ENCODE results near the gene SNN. TPM values are rescaled to one million over a fixed set of nuclear protein-coding genes. Genes with fewer than 3 reads are reported as not detected.
A peak's percentile ranks its signal among the peaks of the same experiment; 100 is the strongest.

The SNN gene
- total and polyA plus RNA-seq, 9 of the 15 experiments (the other 6 are each of a cell fraction or from before 2014, with no cell fraction given) = 0.07 to 2.9 (median 1.9) TPM

DNA sequence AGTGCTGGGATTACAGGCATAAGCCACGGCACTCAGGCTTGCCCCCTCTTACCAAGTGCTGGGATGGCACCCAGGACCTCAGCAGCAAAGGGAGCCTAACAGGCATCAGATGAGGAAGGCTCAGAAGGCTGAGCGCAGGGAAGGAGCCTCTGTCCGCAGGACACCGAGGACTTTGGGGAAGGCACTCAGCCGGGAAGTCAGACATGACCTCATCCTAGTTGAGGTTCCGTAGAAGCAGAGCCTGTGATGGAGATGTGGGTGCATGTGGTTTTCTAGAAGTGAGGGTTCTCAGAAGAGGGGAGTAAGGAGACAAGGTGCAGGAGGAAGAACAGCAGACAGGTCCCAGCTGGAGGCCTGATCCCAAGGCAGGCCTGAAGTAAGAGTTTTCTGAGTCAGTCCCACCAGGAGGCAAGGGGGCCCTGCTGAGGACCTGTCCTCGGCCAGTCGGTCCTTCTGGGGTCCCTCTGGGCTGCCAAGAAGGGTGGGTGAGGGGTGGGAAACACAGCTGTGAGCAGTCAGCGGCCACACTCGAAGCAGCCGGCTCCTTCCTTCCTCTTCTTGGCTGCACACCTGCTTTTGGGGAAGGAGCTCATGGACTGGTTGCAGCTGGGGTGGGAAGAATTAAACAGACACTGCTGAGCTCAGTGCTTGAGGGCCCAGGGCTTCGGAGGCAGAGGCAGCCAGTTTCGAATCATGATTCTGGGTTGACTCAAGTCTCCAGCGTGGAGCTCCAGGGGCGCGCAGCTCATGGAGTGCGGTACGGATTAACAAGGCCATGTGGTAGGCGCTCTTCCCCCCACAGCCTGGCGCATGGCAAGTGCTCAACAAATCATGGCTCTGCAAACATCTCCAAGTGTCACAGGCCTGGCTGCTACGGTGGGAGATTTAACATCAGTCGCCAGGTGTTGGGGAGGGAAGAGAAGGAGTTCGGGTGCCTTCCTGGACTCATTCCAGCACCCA lies 38.9 kb upstream of the SNN start:
- in situ Hi-C loops (cut with MboI) = no loop called here
- POLR2A ChIA-PET = interaction anchor here (1.1 to 1.2 kb wide), 2 partner anchors 13 kb away, joined by 3 read pairs; no protein-coding TSS in a partner anchor
- H3K4me1 ChIP-seq (replicated peaks in 1 of 2; ENCODE audit: control insufficient read depth in 2 of 2, insufficient read depth in 2 of 2, low read length in 2 of 2) = peaks cover 15 to 22% of the 10 kb centered on the region in 2 experiments
- peak; percentile 46 for TF ChIP-seq MGA (IDR thresholded peaks at IDR 0.05)
- TF ChIP-seq, protein P1, sequence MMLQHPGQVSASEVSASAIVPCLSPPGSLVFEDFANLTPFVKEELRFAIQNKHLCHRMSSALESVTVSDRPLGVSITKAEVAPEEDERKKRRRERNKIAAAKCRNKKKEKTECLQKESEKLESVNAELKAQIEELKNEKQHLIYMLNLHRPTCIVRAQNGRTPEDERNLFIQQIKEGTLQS (IDR thresholded peaks at IDR 0.05) = peak; percentile 32; the same call in 1 of the 2 replicates
- TF ChIP-seq, protein P1 (CRISPR knock-in tag; conservative IDR thresholded peaks at IDR 0.05) = no peak
- peak; percentile 96 for TF ChIP-seq ZBTB33 (CRISPR knock-in tag; IDR thresholded peaks at IDR 0.05)
- TF ChIP-seq EWSR1 (IDR thresholded peaks at IDR 0.05; ENCODE audit: borderline replicate concordance, low read depth, partially characterized antibody) = no peak

More for the DNA sequence above, 38.9 kb upstream of the SNN start:
- CTCF ChIA-PET (ENCODE audit: low intra/inter-chr PET ratio) = no interaction called here
- H3K27me3 ChIP-seq (ENCODE audit: control insufficient read depth in 2 of 2, insufficient read depth in 2 of 2, low read length in 2 of 2) = peaks cover 0 to 23% of the 10 kb centered on the region in 2 experiments; a peak in 3 of 5 replicates
- no peaks in the 10 kb centered on the region for H4K20me1 ChIP-seq (replicated peaks; ENCODE audit: control insufficient read depth, insufficient read depth, low read length)
- 66% methylated on average over 21 of the region's 23 CpGs for WGBS (ENCODE audit: insufficient coverage, low coverage, missing lambda C conversion rate)
- FAIRE-seq = no peak
- H3K79me2 ChIP-seq (ENCODE audit: control insufficient read depth, insufficient read depth, low read length) = no peaks in the 10 kb centered on the region
- H3K9me1 ChIP-seq (ENCODE audit: control insufficient read depth, insufficient read depth, low read length) = no peaks in the 10 kb centered on the region
- no peak overlapping the region for H3K4me3 ChIP-seq
- no peak; the same call in 2 of the 3 replicates for ATAC-seq
- no peak for DNase-seq (ENCODE audit: extremely low read depth in 1 of 4, low spot score in 3 of 4)
- H3K9ac ChIP-seq (ENCODE audit: insufficient read depth in 1 of 2, low read depth in 2 of 2, low read length in 2 of 2) = no peak overlapping the region; a peak in 1 of 4 replicates
- H3K27ac ChIP-seq (ENCODE audit: extremely low read depth, low read depth, low read length) = no peak overlapping the region
- no peak overlapping the region for H2AFZ ChIP-seq (ENCODE audit: low read depth, low read length)
- H3K4me2 ChIP-seq (ENCODE audit: insufficient read depth, low read length) = no peak overlapping the region
- no TSS peak for BruUV-seq (replicated peaks)
- no peaks in the 10 kb centered on the region for H3K36me3 ChIP-seq (ENCODE audit: control insufficient read depth, insufficient read depth, low read length)
- no peaks in the 10 kb centered on the region for H3K9me3 ChIP-seq (replicated peaks; ENCODE audit: control insufficient read depth, insufficient read depth, low read depth, low read length)
- intact Hi-C loops (cut with micrococcal nuclease) = no loop called here

Measured in K562 (cell line).